HG02884 (cell line): ENCODE results near the gene PPFIBP2.
"Not testable (repeated sequence)": the region's sequence is repeated elsewhere in the genome, so short reads cannot be mapped to it uniquely, and the experiment has no call there.

Experiments used
- ATAC-seq: cut with Tn5 transposase; IDR thresholded peaks from one replicate; pipeline ENCODE4 v1.9.1; 2021; ENCODE audit warnings: mild to moderate bottlenecking, moderate library complexity; ENCODE audit not compliant: unreplicated experiment

PPFIBP2 gene

GRCh38 chr11:7498193-7498592, 15.6 kb upstream of the PPFIBP2 start:
- no peak for ATAC-seq

GRCh38 chr11:7499081-7499480, 14.7 kb upstream of the PPFIBP2 start:
- ATAC-seq = no peak

- ATAC-seq = no peak
These were observed 13.5 kb upstream of the PPFIBP2 start for GRCh38 chr11:7500251-7500650.

- no peak for ATAC-seq
These were observed 12.5 kb upstream of the PPFIBP2 start for GRCh38 chr11:7501251-7501650.

- ATAC-seq = peak; percentile 65
These were observed 11.9 kb upstream of the PPFIBP2 start for GRCh38 chr11:7501894-7502293.

GRCh38 chr11:7506243-7506642, 7.6 kb upstream of the PPFIBP2 start:
- no peak for ATAC-seq

GRCh38 chr11:7508087-7508486, 5.7 kb upstream of the PPFIBP2 start:
- no peak for ATAC-seq

- ATAC-seq = no peak
These were observed 3.8 kb upstream of the PPFIBP2 start for GRCh38 chr11:7509966-7510365.

- no peak for ATAC-seq
These were observed 2.4 kb upstream of the PPFIBP2 start for GRCh38 chr11:7511401-7511800.

GRCh38 chr11:7512525-7513233, 1.1 kb upstream of the PPFIBP2 start:
- ATAC-seq = peak; percentile 61

- peak; percentile 6 for ATAC-seq
These were observed 346 bp downstream of the PPFIBP2 start for GRCh38 chr11:7514099-7514591.

GRCh38 chr11:7515447-7515886, 1.7 kb downstream of the PPFIBP2 start:
- no peak for ATAC-seq

GRCh38 chr11:7516475-7516874, 2.7 kb downstream of the PPFIBP2 start:
- ATAC-seq = no peak

- not testable (repeated sequence) for ATAC-seq
These were observed 3.9 kb downstream of the PPFIBP2 start for GRCh38 chr11:7517743-7518142.

- no peak for ATAC-seq
These were observed 5.2 kb downstream of the PPFIBP2 start for GRCh38 chr11:7518811-7519562.

- peak; percentile 43 for ATAC-seq
These were observed 6.5 kb downstream of the PPFIBP2 start for GRCh38 chr11:7520011-7520942.

GRCh38 chr11:7520981-7521487, 7.2 kb downstream of the PPFIBP2 start:
- ATAC-seq = peak; percentile 75

GRCh38 chr11:7522121-7522520, 8.3 kb downstream of the PPFIBP2 start:
- ATAC-seq = no peak

GRCh38 chr11:7522546-7522945, 8.7 kb downstream of the PPFIBP2 start:
- no peak for ATAC-seq

GRCh38 chr11:7523416-7524210, 9.8 kb downstream of the PPFIBP2 start:
- ATAC-seq = no peak
